NCI-H2227 treated with DMSO at 0.1 percent for 48 hours (cell line): ENCODE results near the gene PARP15.
A peak's percentile ranks its signal among the peaks of the same experiment; 100 is the strongest.
"Not testable (repeated sequence)": the region's sequence is repeated elsewhere in the genome, so short reads cannot be mapped to it uniquely, and the experiment has no call there.

Experiments used
- DNase-seq: peaks from one replicate; lab custom pipeline; 2025; lab: John Stamatoyannopoulos, UW

The PARP15 gene

GRCh38 chr3:122577409-122578031, at the start of gene PARP15:
PARP15 (plus strand) TSS chr3:122577650; CDS start chr3:122577668, 18 bp downstream.
- no peak for DNase-seq

GRCh38 chr3:122530164-122530563, 47.3 kb upstream of the PARP15 start:
- no peak for DNase-seq

DNA sequence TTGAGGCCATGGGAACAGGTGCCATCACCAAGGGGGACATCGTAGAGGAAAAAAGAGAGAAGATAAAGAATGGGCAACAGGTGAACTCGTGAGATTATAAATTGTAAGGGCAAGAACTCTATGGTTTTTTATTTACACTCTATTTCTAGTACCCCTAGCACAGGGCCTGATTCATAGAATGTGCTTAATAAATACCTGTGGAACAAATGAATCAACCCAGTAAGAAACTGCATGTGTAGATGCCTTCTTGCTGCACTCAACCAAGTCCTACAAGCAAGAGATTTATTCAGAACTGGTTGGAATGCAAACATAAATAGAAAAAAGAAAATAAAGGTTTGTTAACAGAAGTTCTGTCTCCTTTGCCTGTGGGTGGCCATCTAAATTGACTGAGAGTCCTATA, 44.0 kb upstream of the PARP15 start:
- DNase-seq, result no peak

GRCh38 chr3:122533931-122534334, 43.5 kb upstream of the PARP15 start:
- no peak for DNase-seq

- DNase-seq, result no peak
Observed at GRCh38 chr3:122535964-122536631, 41.4 kb upstream of the PARP15 start.

- DNase-seq, result no peak
Observed at GRCh38 chr3:122536632-122537001, 40.8 kb upstream of the PARP15 start.

DNA sequence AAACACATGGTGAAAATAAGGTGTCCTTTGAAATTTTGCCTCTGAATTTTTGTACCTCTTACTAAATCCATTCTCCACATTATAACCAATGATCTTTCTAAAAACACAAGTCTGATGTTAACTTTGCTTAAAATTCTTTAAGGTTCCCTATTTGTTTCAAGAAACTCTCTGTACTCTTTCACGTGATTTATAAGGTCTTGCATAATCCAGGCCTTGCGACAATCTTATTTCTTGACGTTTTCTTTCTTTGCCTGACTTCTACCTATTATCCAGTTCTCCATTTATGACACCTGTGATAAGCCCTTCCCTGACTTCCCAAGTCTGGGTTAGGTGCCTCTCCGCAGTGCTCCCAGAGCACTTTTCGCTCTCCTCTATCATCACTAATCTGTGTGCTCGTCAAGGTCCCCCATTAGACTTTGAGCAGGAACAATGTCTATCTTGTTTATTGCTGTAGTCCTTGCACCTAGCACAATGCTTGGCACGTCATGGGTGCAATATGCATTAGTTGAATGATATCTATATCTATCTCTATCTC, 38.4 kb upstream of the PARP15 start:
- DNase-seq, result no peak

DNA sequence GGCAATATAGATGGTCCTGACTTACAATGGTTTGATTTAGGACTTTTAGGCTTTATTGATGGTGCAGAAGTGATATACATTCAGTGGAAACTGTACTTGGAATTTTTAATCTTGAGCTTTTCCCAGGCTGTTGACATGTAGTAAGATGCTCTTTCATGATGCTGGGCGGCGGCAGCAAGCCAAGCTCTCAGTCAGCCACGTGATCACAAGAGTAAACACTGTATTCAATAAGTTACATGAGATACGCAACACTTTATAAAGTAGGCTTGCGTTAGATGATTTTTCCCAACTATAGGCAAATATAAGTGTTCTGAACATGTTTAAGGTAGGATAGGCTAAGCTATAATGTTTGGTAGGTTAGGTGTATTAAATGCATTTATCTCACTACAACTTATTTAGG, 31.3 kb upstream of the PARP15 start:
- DNase-seq, result no peak

- DNase-seq, result no peak
Observed at GRCh38 chr3:122548076-122548475, 29.4 kb upstream of the PARP15 start.

DNA sequence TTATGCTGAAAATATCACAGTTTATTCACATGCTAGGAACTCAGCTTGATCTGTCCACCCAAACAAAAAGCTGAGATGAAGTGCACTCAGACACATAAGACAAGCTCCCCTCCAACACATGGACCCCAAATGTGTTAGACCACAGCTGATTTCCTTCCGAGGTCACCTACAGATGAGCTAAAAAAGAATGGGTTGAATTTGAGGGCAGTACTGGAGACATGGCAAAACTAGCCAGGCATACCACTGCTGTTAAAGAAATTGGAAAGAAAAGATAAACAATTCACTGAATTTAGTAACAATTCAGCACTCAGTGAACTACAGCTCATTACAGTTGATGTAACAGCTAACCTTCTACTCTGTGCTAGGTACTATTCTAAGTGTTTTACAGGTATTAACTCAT, 28.8 kb upstream of the PARP15 start:
- no peak for DNase-seq

- no peak for DNase-seq
Observed at GRCh38 chr3:122553171-122553570, 24.3 kb upstream of the PARP15 start.

DNA sequence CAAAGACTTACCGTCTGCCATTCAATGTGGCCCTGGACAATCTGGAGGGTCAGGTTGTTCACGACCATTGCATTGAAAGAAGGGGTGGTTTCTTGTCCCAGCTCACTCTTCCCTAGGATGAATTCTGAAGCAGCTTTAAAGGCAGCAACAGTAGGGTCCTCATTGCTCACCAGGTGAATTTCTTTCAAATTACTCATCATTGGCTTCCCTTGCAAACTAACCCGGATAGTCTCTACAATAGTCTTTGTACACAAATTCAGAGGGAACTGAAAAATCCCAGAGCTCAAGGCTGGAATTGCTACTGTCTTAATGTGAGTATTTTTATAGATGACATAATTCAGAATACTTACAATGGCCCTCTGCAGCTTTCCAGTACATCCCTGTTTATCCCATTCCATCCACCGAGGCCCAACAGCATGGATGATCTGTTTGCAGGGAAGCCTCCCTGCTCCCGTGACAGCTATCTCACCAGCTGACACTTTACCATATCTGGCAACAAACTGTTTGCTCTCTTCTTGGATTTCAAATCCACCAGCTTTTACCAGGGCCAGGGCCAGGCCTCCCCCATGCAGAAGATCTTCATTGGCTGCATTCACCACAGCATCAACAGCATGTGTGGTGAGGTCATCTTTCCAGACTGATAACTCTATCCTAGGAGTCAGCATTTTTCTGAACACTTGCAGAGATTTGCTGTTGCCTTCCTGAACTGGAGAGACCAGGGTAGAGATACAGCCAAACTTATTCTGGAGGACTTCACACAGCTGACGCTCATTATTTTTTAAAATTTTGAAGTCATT, 22.0 kb upstream of the PARP15 start:
- no peak for DNase-seq

DNA sequence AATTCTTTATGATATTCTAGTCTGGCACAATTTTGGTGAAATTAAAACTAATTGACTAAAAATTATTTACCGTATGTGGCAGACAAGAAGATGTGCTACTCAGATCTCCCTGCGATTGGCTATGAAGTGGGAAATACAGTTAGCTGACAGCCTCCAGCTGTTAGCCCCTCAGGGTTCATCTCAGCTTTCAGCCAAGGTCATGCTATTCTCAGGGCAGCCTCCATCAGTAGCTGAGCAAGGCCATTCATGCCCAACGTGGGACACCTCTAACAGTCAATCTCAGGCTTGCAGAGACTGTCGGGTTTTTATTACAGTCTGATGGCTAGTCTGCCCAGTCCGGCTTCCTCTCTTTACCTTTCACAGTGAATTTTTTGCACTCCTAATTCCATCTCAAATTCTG, 20.1 kb upstream of the PARP15 start:
- DNase-seq, result no peak

- no peak for DNase-seq
Observed at GRCh38 chr3:122558605-122559004, 18.8 kb upstream of the PARP15 start.

- no peak for DNase-seq
Observed at GRCh38 chr3:122559906-122560305, 17.5 kb upstream of the PARP15 start.

GRCh38 chr3:122560680-122561079, 16.8 kb upstream of the PARP15 start:
- DNase-seq, result peak; percentile 49

DNA sequence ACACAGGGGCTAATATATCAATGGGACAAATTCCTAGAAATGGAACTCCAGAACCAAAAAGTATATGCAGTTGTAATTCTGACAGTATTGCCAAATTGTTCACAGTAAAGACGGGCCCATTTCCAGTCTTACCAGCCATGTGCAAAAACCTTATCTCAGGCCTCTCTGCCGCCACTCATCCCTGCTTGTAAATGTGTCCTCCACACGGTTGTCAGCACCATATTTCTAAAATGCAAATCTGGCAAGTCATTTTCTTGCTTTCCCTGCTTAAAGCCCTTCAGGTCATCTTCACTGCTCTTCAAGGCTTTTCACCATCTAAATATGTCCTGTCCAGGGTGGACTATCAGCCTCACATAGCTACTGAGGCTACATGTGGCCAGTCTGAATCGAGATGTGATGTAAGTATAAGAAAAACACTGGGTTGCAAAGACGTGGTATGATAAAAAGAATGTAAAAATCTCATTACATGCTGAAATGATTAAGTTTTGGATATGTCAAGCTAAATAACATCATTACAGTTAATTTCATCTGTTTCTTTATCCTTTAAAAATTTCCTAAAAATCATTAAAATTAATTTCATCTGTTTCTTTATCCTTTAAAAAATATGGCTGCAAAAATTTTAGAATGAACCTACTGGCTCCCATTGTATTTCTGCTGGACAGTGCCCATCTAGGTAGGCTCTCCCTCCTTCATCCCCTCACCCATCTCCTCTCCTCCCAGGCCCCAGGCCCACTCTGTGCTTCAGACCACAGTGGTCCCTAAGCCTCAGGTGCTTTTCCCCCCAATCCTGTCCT, 14.3 kb upstream of the PARP15 start:
- no peak for DNase-seq

DNA sequence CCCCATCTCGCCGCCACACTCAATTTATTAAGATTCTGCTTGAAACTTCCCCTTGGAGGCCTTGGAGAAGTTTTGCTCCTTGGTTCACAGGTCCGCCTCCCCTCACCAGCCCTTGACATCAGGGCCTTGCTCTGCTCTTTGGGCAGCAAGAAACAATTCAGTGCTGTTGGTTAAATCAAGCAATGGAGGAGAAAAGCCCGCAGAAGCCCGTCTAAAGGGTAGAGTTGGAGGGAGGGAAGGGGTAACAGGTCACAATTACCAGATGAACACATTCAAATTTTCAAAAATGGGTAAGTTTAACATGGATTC, 13.8 kb upstream of the PARP15 start:
- DNase-seq, result peak; percentile 24

DNA sequence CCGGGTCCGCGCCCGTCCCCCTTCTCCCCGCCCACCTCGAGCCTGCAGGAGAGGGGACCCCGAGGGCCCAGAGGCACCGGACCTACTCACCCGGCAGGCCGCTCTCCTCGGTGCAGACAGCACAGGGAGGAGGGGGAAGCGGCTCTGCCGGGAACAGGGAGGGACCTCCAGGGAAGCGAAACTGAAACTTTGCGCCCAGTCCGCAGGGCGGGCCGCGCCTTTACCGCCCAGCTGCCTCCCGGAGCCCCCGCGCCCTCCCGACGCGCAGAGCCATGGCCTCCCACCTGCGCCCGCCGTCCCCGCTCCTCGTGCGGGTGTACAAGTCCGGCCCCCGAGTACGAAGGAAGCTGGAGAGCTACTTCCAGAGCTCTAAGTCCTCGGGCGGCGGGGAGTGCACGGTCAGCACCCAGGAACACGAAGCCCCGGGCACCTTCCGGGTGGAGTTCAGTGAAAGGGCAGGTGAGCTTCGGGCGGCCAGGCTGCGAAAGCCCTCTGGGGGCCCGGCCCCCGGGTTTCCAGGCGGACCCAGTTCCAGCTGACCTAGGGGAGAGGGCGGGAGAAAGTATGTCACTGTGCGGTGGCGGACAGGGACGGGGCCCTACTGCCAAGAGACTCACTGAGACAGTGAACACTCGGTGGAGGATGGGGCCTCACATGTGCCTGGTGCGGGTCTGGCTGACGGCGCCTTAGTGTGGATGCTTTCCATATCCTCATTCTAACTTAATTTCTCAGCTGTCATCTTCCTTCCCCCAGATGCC, 13.1 kb upstream of the PARP15 start, which contains the start of the genes DTX3L and PARP9:
DTX3L (plus strand) TSS at position 184 of the 758 bp plus-strand sequence; CDS start at position 273, 89 bp downstream.
PARP9 (minus strand) TSS at position 146 of the 758 bp plus-strand sequence. CDS start 4,680 bp downstream, outside the sequence.
- DNase-seq, result peak; percentile 65

DNA sequence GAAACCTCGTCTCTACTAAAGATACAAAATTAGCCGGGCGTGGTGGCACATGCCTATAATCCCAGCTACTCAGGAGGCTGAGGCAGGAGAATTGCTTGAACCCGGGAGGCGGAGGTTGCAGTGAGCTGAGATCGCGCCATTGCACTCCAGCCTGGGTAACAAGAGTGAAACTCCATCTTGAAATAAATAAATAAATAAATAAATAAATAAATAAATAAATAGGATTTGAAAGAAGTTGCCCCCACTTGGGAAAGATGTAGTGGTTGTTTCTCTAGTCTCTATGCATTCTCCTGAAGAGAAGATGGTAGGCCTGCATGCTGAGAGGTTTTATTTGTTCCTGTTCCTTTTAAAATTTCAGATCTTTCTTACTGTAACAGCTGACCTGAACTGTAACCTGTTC, 9.3 kb upstream of the PARP15 start:
- not testable (repeated sequence) for DNase-seq

GRCh38 chr3:122568755-122569154, 8.7 kb upstream of the PARP15 start:
- no peak for DNase-seq
